ENCODE data around the gene EXD3.

DNA sequence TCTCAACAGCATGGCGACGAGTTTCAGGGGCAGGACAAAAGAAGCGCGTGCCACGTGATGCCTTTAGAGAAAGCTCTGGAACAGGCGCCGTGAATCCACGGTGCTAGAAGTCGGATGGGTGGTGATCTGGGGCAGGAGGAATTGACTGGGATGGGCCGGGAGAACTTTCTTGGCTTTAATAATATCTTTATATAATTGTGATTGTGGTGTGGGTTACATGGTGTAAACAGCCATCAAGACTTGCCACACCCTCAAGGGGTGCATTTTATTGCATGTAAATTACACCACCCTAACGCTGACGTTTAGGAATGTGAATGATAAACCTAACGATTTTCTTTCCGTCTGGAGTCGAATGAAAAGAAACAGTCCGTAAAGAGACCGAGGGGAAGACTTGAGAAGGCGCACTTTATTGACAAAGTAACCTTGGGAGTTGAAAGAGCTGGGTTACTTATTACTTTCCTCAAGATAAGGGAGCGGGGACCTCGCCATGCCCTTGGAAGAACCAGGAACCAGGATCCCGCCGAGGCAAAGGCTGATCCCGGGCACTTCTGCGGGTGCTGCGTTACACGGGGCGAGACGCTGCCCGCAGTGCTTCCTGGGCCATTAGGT is 129.4 kb downstream of the EXD3 start:
- no peak for TF ChIP-seq BCL3 (CRISPR knock-in tag; IDR thresholded peaks at IDR 0.05)
- no peak for TF ChIP-seq PHF8 (CRISPR knock-in tag; IDR thresholded peaks at IDR 0.05)
- no peak for TF ChIP-seq E2F5 (CRISPR knock-in tag; conservative IDR thresholded peaks at IDR 0.05)
- no peak for TF ChIP-seq CREB1 (IDR thresholded peaks at IDR 0.05)
- no peak for TF ChIP-seq CREB1 (CRISPR knock-in tag; IDR thresholded peaks at IDR 0.05)
- no peak for TF ChIP-seq TAF1 (CRISPR knock-in tag; IDR thresholded peaks at IDR 0.05)
- TF ChIP-seq, protein P1, sequence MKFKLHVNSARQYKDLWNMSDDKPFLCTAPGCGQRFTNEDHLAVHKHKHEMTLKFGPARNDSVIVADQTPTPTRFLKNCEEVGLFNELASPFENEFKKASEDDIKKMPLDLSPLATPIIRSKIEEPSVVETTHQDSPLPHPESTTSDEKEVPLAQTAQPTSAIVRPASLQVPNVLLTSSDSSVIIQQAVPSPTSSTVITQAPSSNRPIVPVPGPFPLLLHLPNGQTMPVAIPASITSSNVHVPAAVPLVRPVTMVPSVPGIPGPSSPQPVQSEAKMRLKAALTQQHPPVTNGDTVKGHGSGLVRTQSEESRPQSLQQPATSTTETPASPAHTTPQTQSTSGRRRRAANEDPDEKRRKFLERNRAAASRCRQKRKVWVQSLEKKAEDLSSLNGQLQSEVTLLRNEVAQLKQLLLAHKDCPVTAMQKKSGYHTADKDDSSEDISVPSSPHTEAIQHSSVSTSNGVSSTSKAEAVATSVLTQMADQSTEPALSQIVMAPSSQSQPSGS (CRISPR knock-in tag; IDR thresholded peaks at IDR 0.05), result no peak
- TF ChIP-seq, protein P2, sequence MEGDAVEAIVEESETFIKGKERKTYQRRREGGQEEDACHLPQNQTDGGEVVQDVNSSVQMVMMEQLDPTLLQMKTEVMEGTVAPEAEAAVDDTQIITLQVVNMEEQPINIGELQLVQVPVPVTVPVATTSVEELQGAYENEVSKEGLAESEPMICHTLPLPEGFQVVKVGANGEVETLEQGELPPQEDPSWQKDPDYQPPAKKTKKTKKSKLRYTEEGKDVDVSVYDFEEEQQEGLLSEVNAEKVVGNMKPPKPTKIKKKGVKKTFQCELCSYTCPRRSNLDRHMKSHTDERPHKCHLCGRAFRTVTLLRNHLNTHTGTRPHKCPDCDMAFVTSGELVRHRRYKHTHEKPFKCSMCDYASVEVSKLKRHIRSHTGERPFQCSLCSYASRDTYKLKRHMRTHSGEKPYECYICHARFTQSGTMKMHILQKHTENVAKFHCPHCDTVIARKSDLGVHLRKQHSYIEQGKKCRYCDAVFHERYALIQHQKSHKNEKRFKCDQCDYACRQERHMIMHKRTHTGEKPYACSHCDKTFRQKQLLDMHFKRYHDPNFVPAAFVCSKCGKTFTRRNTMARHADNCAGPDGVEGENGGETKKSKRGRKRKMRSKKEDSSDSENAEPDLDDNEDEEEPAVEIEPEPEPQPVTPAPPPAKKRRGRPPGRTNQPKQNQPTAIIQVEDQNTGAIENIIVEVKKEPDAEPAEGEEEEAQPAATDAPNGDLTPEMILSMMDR (CRISPR knock-in tag; IDR thresholded peaks at IDR 0.05), result no peak
- TF ChIP-seq FOXP4 (CRISPR knock-in tag; IDR thresholded peaks at IDR 0.05), result no peak
- TF ChIP-seq CCDC6 (CRISPR knock-in tag; IDR thresholded peaks at IDR 0.05), result no peak
